Loucy (cell line): Measurements from ENCODE around the gene ANK3.

Source experiments
- H2AFZ ChIP-seq: fragments of 200-600 bp; sonication (generic); 2 replicates; pipeline ENCODE4 v1.6.0; 2016; ENCODE audit warnings: antibody characterized with exemption, mild to moderate bottlenecking, low read length, moderate library complexity
- H3F3A ChIP-seq: fragments of 200-600 bp; 2 replicates; pipeline ENCODE4 v1.6.0; 2016; ENCODE audit warnings: antibody characterized with exemption, low read depth, mild to moderate bottlenecking
- H3K27me3 ChIP-seq: fragments of 200-600 bp; sonication (generic); 2 replicates; pipeline ENCODE4 v1.6.1; 2014; ENCODE audit warnings: low read length, mild to moderate bottlenecking; ENCODE audit not compliant: insufficient read depth, poor library complexity, severe bottlenecking
- H3K36me3 ChIP-seq: fragments of 200-600 bp; sonication (generic); 2 replicates; pipeline ENCODE4 v1.6.1; 2016; ENCODE audit warnings: low read length; ENCODE audit not compliant: insufficient read depth
- H3K4me1 ChIP-seq: fragments of 200-600 bp; sonication (generic); 2 replicates; pipeline ENCODE4 v1.5.1; 2014; ENCODE audit warnings: low read length, mild to moderate bottlenecking; ENCODE audit not compliant: insufficient read depth, poor library complexity, severe bottlenecking
- H3K4me2 ChIP-seq: fragments of 200-600 bp; sonication (generic); 2 replicates; pipeline ENCODE4 v1.6.0; 2014; ENCODE audit warnings: antibody characterized with exemption, low read length, low read depth, mild to moderate bottlenecking; ENCODE audit not compliant: poor library complexity, severe bottlenecking
- H3K4me3 ChIP-seq: fragments of 200-600 bp; sonication (generic); 2 replicates; pipeline ENCODE4 v1.5.1; 2014; ENCODE audit warnings: low read length, mild to moderate bottlenecking, mixed read lengths; ENCODE audit not compliant: poor library complexity, severe bottlenecking
- H3K79me2 ChIP-seq: fragments of 200-600 bp; sonication (generic); 2 replicates; pipeline ENCODE4 v1.6.1; 2014; ENCODE audit warnings: low read length; ENCODE audit not compliant: insufficient read depth
- H3K9ac ChIP-seq: fragments of 200-600 bp; sonication (generic); 2 replicates; pipeline ENCODE4 v1.6.0; 2014; ENCODE audit warnings: mild to moderate bottlenecking, low read depth, low read length, moderate library complexity; ENCODE audit not compliant: poor library complexity, severe bottlenecking
- H3K9me2 ChIP-seq: fragments of 200-600 bp; sonication (generic); replicated peaks from 2 replicates; pipeline ENCODE4 v1.6.1; 2016; ENCODE audit warnings: low read depth, low read length, mixed read lengths
- H3K9me3 ChIP-seq: fragments of 200-600 bp; sonication (generic); 2 replicates; pipeline ENCODE4 v1.6.1; 2014; ENCODE audit warnings: mild to moderate bottlenecking, antibody characterized with exemption, low read length, low read depth; ENCODE audit not compliant: insufficient read depth
- H4K20me1 ChIP-seq: fragments of 200-600 bp; sonication (generic); 2 replicates; pipeline ENCODE4 v1.6.0; 2014; ENCODE audit warnings: antibody characterized with exemption, low read length, mild to moderate bottlenecking; ENCODE audit not compliant: insufficient read depth, poor library complexity, severe bottlenecking
- EZH2phosphoT487 ChIP-seq: fragments of 200-600 bp; IDR thresholded peaks from 2 replicates; pipeline ENCODE4 v1.6.1; 2018; ENCODE audit warnings: antibody characterized with exemption, mild to moderate bottlenecking, moderate library complexity, borderline replicate concordance
- TF ChIP-seq, protein P1 (sequence below): fragments of 200-600 bp; sonication (generic); conservative IDR thresholded peaks from 2 replicates; pipeline ENCODE4 v1.5.1; 2014; ENCODE audit warnings: mild to moderate bottlenecking, antibody characterized with exemption, low read length

Gene ANK3

DNA sequence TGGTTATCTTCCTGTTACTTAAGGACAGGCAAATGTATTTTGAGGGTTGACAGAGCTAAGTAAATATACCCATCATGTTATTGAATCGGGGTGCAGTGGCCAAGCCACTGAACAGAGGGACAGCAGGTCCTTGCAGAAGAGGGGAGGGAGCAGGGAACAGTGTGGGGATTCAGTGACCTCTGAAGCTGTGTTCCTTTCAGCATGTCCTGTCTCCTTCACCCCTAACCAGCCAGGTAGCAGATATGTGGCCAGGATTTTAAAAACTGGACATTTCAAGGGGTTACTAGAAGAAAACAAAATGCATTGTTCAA is 12.7 kb downstream of the ANK3 start:
- Histone ChIP-seq H3K79me2 (no peaks in the 10 kb centered on the region), H3K4me2 (no peak overlapping the region), H3K27me3 (no peaks in the 10 kb centered on the region), H3K9me3 (no peaks in the 10 kb centered on the region), H3K36me3 (no peaks in the 10 kb centered on the region), H3K4me3 (no peak overlapping the region), H3K4me1 (no peaks in the 10 kb centered on the region), H3F3A (no peaks in the 10 kb centered on the region), H3K9me2 (no peaks in the 10 kb centered on the region), H4K20me1 (no peaks in the 10 kb centered on the region), H2AFZ (no peak overlapping the region), H3K9ac (no peak overlapping the region)
- TF ChIP-seq, protein P1, sequence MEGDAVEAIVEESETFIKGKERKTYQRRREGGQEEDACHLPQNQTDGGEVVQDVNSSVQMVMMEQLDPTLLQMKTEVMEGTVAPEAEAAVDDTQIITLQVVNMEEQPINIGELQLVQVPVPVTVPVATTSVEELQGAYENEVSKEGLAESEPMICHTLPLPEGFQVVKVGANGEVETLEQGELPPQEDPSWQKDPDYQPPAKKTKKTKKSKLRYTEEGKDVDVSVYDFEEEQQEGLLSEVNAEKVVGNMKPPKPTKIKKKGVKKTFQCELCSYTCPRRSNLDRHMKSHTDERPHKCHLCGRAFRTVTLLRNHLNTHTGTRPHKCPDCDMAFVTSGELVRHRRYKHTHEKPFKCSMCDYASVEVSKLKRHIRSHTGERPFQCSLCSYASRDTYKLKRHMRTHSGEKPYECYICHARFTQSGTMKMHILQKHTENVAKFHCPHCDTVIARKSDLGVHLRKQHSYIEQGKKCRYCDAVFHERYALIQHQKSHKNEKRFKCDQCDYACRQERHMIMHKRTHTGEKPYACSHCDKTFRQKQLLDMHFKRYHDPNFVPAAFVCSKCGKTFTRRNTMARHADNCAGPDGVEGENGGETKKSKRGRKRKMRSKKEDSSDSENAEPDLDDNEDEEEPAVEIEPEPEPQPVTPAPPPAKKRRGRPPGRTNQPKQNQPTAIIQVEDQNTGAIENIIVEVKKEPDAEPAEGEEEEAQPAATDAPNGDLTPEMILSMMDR = no peak
- no peak for TF ChIP-seq EZH2phosphoT487

DNA sequence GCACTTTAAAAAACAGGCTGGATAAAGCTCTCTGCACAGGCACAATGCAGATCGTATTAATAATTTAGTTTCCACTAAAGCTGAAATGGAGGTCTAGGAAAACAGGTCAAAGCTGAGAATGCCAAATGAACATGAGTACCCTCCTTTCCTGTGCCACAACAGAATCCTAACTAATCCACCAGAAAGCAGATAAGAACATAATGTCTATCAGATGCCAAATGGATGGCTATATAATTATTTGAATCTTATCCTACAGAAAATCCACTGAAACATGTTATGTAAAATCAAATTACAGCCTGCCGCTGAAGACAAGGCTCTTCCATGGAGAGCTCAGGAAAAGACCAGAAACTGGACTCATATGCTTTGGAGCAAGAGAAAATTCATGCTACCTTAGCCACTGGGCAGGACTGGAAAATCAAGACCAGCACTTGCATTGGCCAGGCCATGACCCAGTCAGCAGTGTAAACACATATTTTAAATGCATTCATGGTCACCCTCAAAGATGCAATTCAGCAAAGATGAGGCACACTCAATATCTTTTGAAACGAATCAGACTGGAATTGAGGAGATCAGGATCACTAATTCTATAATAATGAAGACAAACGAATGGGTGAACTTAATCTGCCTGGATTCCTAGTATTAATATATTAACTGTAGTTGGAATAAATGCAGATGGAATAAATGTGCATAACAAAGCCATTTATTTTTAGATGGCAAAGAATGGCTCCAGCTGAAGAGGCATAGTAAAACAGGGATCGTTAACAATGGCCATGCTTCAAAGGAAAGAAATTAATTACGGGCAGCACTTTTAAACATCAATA is 13.2 kb downstream of the ANK3 start:
- Histone ChIP-seq H3K9ac (no peak overlapping the region), H3K79me2 (no peaks in the 10 kb centered on the region), H3K4me3 (no peak overlapping the region), H3K4me2 (no peak overlapping the region), H3F3A (no peaks in the 10 kb centered on the region), H3K36me3 (no peaks in the 10 kb centered on the region), H3K9me2 (no peaks in the 10 kb centered on the region), H4K20me1 (no peaks in the 10 kb centered on the region), H3K9me3 (no peaks in the 10 kb centered on the region), H3K4me1 (no peaks in the 10 kb centered on the region), H2AFZ (no peak overlapping the region), H3K27me3 (no peaks in the 10 kb centered on the region)
- TF ChIP-seq EZH2phosphoT487 = no peak
- TF ChIP-seq, protein P1 = no peak

DNA sequence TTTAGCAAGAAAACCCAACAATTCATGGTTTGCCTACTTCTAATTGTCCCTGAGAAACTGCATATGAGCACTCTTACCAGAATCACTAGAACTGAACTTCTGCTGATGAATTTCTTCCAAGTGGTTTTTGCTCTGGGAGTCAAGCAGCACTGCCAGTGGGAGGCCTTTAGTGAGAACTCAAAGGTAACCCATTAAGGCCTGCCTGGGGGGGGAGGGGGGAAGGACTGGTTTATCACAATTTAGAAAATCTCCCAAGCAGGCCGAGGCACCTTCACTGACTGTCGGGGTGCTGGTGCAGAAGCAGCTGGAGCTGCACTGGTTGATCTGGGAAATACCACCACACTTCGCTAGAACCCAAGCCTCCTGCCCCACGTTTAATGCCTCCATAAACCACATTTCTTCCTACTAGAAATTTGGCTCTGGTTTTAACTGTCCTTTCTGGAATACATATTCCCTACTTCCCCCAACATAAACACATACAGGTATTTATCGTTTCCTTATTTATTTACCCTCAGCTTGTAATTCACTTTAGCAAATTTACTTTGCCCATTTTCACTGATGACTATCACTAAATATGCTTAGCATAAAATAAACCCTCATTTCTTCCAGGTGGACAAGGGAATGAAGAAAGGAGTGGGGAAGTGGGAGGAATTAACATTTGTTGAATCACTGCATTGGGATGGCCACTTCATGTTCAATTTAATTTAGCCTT is 14.2 kb downstream of the ANK3 start:
- Histone ChIP-seq H3K9me3 (no peaks in the 10 kb centered on the region), H3K27me3 (no peaks in the 10 kb centered on the region), H3K4me1 (no peaks in the 10 kb centered on the region), H4K20me1 (no peaks in the 10 kb centered on the region), H2AFZ (no peak overlapping the region), H3K9ac (no peak overlapping the region), H3K4me2 (no peak overlapping the region), H3K9me2 (no peaks in the 10 kb centered on the region), H3F3A (no peaks in the 10 kb centered on the region), H3K36me3 (no peaks in the 10 kb centered on the region), H3K4me3 (no peak overlapping the region), H3K79me2 (no peaks in the 10 kb centered on the region)
- TF ChIP-seq EZH2phosphoT487 = no peak
- TF ChIP-seq, protein P1 = no peak
